Measurements from ENCODE around the gene PFKFB2.
A peak's percentile ranks its signal among the peaks of the same experiment; 100 is the strongest.
"Not testable (repeated sequence)": the region's sequence is repeated elsewhere in the genome, so short reads cannot be mapped to it uniquely, and the experiment has no call there.

The PFKFB2 gene

GRCh38 chr1:207041397-207041796, 11.7 kb upstream of the PFKFB2 start:
- not testable (repeated sequence) for DNase-seq

- no peak for DNase-seq
Observed at GRCh38 chr1:207045453-207045852, 7.6 kb upstream of the PFKFB2 start.

- DNase-seq, result no peak
Observed at GRCh38 chr1:207047505-207047904, 5.6 kb upstream of the PFKFB2 start.

GRCh38 chr1:207048041-207048440, 5.0 kb upstream of the PFKFB2 start:
- DNase-seq, result no peak

- no peak for DNase-seq
Observed at GRCh38 chr1:207049054-207049453, 4.0 kb upstream of the PFKFB2 start.

GRCh38 chr1:207049514-207049913, 3.6 kb upstream of the PFKFB2 start:
- no peak for DNase-seq

GRCh38 chr1:207049974-207050391, 3.1 kb upstream of the PFKFB2 start:
- no peak for DNase-seq

GRCh38 chr1:207050480-207051190, 2.4 kb upstream of the PFKFB2 start:
- peak; percentile 81 for DNase-seq

- no peak for DNase-seq
Observed at GRCh38 chr1:207051191-207051943, 1.7 kb upstream of the PFKFB2 start, which contains the start of gene YOD1. Gene YOD1 (minus strand): TSS chr1:207051208. CDS start chr1:207051030, 178 bp downstream.

- no peak for DNase-seq
Observed at GRCh38 chr1:207054491-207054890, 1.4 kb downstream of the PFKFB2 start.

GRCh38 chr1:207055386-207056001, 2.4 kb downstream of the PFKFB2 start:
- DNase-seq, result no peak

GRCh38 chr1:207056673-207057072, 3.6 kb downstream of the PFKFB2 start:
- DNase-seq, result no peak

- DNase-seq, result no peak
Observed at GRCh38 chr1:207058252-207058651, 5.2 kb downstream of the PFKFB2 start.

- DNase-seq, result no peak
Observed at GRCh38 chr1:207058878-207059867, 6.1 kb downstream of the PFKFB2 start.

GRCh38 chr1:207059881-207060280, 6.8 kb downstream of the PFKFB2 start:
- DNase-seq, result no peak

GRCh38 chr1:207060596-207060995, 7.5 kb downstream of the PFKFB2 start:
- DNase-seq, result no peak

- DNase-seq, result no peak
Observed at GRCh38 chr1:207062058-207062457, 9.0 kb downstream of the PFKFB2 start.

- DNase-seq, result no peak
Observed at GRCh38 chr1:207063014-207063413, 9.9 kb downstream of the PFKFB2 start.

GRCh38 chr1:207064561-207064960, 11.5 kb downstream of the PFKFB2 start:
- no peak for DNase-seq

- no peak for DNase-seq
Observed at GRCh38 chr1:207067185-207067584, 14.1 kb downstream of the PFKFB2 start.

- no peak for DNase-seq
Observed at GRCh38 chr1:207067665-207068064, 14.6 kb downstream of the PFKFB2 start.

GRCh38 chr1:207069061-207069460, 16.0 kb downstream of the PFKFB2 start:
- DNase-seq, result no peak
